ENCODE data around the gene NREP. TPM values are rescaled to one million over a fixed set of nuclear protein-coding genes. Genes with fewer than 3 reads are reported as not detected.

NREP gene
- total RNA-seq, 1 experiment from 2014 or later, result 160 TPM

GRCh38 chr5:111757355-111758283 lies 625 bp upstream of the NREP start (continued):
- no peak for TF ChIP-seq ZNF671 (CRISPR knock-in tag; IDR thresholded peaks at IDR 0.05)
- TF ChIP-seq ZNF532 (CRISPR knock-in tag; IDR thresholded peaks at IDR 0.05; ENCODE audit: borderline replicate concordance), result no peak
- no peak for TF ChIP-seq ZNF281 (CRISPR knock-in tag; IDR thresholded peaks at IDR 0.05)
- no peak for TF ChIP-seq ESRRA (CRISPR knock-in tag; IDR thresholded peaks at IDR 0.05; ENCODE audit: borderline replicate concordance)
- 0 out of 2 replicates have a peak, but pooled peaks have one; percentile 24 for TF ChIP-seq JUN (CRISPR knock-in tag; IDR thresholded peaks at IDR 0.05)
- TF ChIP-seq MXD4 (CRISPR knock-in tag; IDR thresholded peaks at IDR 0.05; ENCODE audit: borderline replicate concordance), result no peak
- no peak for TF ChIP-seq GABPB1 (CRISPR knock-in tag; IDR thresholded peaks at IDR 0.05)
- TF ChIP-seq E2F4 (CRISPR knock-in tag; IDR thresholded peaks at IDR 0.05; ENCODE audit: borderline replicate concordance, low read depth), result no peak
- TF ChIP-seq, protein P1, sequence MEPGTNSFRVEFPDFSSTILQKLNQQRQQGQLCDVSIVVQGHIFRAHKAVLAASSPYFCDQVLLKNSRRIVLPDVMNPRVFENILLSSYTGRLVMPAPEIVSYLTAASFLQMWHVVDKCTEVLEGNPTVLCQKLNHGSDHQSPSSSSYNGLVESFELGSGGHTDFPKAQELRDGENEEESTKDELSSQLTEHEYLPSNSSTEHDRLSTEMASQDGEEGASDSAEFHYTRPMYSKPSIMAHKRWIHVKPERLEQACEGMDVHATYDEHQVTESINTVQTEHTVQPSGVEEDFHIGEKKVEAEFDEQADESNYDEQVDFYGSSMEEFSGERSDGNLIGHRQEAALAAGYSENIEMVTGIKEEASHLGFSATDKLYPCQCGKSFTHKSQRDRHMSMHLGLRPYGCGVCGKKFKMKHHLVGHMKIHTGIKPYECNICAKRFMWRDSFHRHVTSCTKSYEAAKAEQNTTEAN (CRISPR knock-in tag; IDR thresholded peaks at IDR 0.05), result peak; percentile 99
- peak; percentile 22; the same call in 1 of the 2 replicates for TF ChIP-seq ZNF263 (CRISPR knock-in tag; IDR thresholded peaks at IDR 0.05; ENCODE audit: low read depth)
- no peak for TF ChIP-seq ZSCAN18 (CRISPR knock-in tag; IDR thresholded peaks at IDR 0.05)
- TF ChIP-seq NFE2L1 (CRISPR knock-in tag; IDR thresholded peaks at IDR 0.05), result no peak
- TF ChIP-seq ZNF396 (CRISPR knock-in tag; IDR thresholded peaks at IDR 0.05; ENCODE audit: borderline replicate concordance), result no peak
- TF ChIP-seq, protein P2, sequence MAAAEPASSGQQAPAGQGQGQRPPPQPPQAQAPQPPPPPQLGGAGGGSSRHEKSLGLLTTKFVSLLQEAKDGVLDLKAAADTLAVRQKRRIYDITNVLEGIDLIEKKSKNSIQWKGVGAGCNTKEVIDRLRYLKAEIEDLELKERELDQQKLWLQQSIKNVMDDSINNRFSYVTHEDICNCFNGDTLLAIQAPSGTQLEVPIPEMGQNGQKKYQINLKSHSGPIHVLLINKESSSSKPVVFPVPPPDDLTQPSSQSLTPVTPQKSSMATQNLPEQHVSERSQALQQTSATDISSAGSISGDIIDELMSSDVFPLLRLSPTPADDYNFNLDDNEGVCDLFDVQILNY (CRISPR knock-in tag; IDR thresholded peaks at IDR 0.05), result peak; percentile 53; the same call in 1 of the 2 replicates
- 0 out of 2 replicates have a peak, but pooled peaks have one; percentile 36 for TF ChIP-seq MYBL2 (CRISPR knock-in tag; IDR thresholded peaks at IDR 0.05)
- 0 out of 2 replicates have a peak, but pooled peaks have one; percentile 44 for TF ChIP-seq TEAD4 (CRISPR knock-in tag; IDR thresholded peaks at IDR 0.05)
- TF ChIP-seq RELA (CRISPR knock-in tag; IDR thresholded peaks at IDR 0.05; ENCODE audit: borderline replicate concordance), result no peak
- TF ChIP-seq KAT7 (CRISPR knock-in tag; IDR thresholded peaks at IDR 0.05; ENCODE audit: borderline replicate concordance), result no peak
- TF ChIP-seq USF1 (CRISPR knock-in tag; IDR thresholded peaks at IDR 0.05), result peak; percentile 39; the same call in 1 of the 2 replicates
- 0 out of 2 replicates have a peak, but pooled peaks have one; percentile 21 for TF ChIP-seq SMAD3 (CRISPR knock-in tag; IDR thresholded peaks at IDR 0.05; ENCODE audit: borderline replicate concordance)
- TF ChIP-seq, protein P3, sequence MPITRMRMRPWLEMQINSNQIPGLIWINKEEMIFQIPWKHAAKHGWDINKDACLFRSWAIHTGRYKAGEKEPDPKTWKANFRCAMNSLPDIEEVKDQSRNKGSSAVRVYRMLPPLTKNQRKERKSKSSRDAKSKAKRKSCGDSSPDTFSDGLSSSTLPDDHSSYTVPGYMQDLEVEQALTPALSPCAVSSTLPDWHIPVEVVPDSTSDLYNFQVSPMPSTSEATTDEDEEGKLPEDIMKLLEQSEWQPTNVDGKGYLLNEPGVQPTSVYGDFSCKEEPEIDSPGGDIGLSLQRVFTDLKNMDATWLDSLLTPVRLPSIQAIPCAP (CRISPR knock-in tag; IDR thresholded peaks at IDR 0.05), result no peak
- TF ChIP-seq ZNF121 (CRISPR knock-in tag; IDR thresholded peaks at IDR 0.05), result no peak
- TF ChIP-seq, protein P4, sequence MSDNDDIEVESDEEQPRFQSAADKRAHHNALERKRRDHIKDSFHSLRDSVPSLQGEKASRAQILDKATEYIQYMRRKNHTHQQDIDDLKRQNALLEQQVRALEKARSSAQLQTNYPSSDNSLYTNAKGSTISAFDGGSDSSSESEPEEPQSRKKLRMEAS (CRISPR knock-in tag; IDR thresholded peaks at IDR 0.05), result peak; percentile 88
- no peak for TF ChIP-seq SMAD4 (CRISPR knock-in tag; IDR thresholded peaks at IDR 0.05)

Measured in WTC11 (cell line).